Femur (tissue), 1 donor: ENCODE data around the gene NDUFA1.
"Not testable (repeated sequence)": the region's sequence is repeated elsewhere in the genome, so short reads cannot be mapped to it uniquely, and the experiment has no call there.

ENCODE experiments used
- DNase-seq: peaks from one replicate; pipeline ENCODE4 v3.0.0-alpha.2; 2017

The NDUFA1 gene

DNA sequence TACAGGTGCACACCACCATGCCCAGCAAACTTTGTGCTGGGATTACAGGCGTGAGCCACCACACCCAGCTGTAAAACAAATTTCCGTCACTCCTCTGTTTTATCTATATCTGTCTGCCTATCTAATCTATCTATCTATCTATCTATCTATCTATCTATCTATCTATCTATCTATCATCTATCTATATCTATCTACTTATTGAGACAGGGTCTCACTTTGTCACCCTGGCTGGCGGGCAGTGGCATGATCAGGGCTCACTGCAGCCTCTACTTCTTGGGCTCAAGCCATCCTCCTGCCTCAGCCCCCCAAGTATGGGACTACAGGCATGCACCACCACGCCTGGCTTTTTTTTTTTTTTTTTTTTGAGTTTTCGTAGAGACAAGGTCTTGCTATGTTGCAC, 44.7 kb downstream of the NDUFA1 start:
- no peak for DNase-seq

DNA sequence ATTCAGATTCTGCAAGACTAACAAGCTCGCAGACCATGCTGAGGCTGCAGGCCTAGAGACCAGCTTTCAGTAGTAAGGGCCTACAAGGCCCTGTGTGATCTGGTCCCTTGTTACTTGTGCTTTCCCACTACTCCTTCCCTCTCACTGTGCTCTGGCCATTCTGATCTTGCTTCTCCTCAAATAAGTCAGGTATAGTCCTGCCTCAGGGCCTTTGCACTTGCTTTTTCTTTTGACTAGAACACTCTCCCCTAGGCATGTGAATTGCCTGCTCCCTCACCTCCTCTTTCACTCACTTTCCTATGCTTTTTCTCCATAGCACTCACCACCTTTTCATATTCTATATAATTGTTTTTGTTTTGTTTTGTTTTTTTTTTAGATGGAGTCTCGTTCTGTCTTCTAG, 46.2 kb downstream of the NDUFA1 start:
- DNase-seq: no peak

DNA sequence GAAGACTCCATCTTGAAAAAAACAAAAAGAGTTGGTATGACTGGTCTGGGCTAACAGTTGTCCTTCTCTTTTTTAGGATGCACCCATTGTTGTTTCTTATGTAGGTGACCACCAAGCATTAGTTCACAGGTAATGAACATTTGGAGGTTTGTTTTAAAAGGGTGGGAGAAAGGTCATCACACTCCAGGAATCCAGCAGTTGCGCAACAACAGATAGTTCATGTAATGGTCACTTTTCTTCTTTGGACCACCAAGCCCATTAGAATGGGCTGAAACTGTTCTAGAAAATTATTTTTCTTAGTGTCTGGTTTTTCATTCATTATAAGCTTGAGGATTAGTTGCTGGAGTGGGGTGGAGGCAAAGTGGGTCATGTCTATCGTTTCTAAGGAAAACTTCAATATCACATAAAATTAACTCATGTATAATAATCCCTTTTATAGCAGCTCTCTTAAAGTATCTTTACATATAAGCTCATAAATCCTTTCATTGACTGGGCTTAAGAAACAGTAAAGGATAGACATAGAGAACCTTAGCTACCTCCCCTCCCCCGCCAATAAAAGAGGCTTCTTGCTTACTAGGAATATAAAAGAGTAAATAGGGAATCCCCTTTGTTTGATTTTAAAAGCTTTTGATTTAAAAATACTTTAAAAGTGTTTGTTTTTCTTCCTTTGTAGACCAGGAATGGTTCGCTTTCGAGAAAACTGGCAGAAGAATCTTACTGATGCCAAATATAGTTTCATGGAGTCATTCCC, 48.4 kb downstream of the NDUFA1 start:
- DNase-seq: no peak

DNA sequence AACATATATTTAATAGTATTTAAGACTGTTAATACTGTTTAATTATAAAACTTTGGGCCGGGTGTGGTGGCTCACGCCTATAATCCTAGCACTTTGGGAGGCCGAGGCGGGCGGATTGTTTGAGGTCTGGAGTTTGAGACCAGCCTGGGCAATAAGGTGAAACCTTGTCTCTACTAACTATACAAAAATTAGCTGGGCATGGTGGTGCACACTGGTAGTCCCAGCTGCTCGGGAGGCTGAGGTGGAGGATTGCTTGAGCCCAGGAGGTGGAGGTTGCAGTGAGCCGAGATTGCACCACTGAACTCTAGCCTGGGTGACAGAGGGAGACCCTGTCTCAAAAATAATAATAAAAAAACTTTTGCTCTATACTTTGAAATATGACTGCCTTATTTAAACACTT, 50.8 kb downstream of the NDUFA1 start:
- DNase-seq: not testable (repeated sequence)
